ENCODE data around the gene ATXN1. TPM values are rescaled to one million over a fixed set of nuclear protein-coding genes. Genes with fewer than 3 reads are reported as not detected.
"Not testable (repeated sequence)": the region's sequence is repeated elsewhere in the genome, so short reads cannot be mapped to it uniquely, and the experiment has no call there.

ATXN1 gene
- total RNA-seq, 3 donors from 2014 or later = 30.4 to 87.3 (median 50.1) TPM

DNA sequence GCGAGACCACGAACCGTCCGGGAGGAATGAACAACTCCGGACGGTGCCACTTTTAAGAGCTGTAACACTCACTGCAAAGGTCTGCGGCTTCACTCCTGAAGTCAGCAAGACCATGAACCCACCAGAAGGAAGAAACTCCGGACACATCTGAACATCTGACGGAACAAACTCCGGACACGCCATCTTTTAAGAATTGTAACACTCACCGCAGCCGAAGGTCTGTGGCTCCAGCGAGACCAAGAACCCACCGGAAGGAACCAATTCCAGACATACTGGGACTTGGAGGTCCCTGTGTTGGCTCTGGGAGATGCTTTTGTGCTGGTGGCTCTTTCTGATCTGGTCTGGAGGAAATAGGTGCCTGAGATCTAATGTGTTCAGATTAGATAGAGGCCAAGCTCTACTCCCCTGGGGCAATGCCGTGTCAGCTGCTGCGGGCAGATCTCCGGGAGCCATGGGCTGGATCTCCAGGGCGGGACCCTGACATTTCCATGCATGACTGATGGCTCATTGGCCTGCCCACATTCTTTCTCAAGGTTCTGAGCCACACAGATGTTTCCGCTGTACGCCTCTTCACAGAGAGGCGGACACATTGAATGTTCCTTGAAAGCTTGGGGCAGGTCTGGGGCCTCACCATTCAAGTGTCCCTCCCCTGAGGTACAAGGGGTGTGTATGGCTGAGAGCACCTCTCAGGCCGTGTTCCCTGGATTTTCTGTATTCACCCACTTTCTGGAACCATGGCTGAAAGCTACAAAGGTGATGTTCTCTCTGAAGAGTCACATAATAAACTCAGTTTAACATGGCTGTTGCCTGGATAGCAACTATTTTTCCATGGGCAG is 493.6 kb downstream of the ATXN1 start:
- no peak for ATAC-seq
- Histone ChIP-seq H3K4me3 (no peak overlapping the region), H3K9me3 (no peaks in the 10 kb centered on the region), H3K36me3 (ENCODE audit: low read depth) (no peaks in the 10 kb centered on the region), H3K4me1 (ENCODE audit: low read depth) (no peaks in the 10 kb centered on the region)
- intact Hi-C loops (cut with DNase I, micrococcal nuclease) = no loop called here
- DNase-seq = no peak
- no peak for TF ChIP-seq CTCF (IDR thresholded peaks at IDR 0.05)

DNA sequence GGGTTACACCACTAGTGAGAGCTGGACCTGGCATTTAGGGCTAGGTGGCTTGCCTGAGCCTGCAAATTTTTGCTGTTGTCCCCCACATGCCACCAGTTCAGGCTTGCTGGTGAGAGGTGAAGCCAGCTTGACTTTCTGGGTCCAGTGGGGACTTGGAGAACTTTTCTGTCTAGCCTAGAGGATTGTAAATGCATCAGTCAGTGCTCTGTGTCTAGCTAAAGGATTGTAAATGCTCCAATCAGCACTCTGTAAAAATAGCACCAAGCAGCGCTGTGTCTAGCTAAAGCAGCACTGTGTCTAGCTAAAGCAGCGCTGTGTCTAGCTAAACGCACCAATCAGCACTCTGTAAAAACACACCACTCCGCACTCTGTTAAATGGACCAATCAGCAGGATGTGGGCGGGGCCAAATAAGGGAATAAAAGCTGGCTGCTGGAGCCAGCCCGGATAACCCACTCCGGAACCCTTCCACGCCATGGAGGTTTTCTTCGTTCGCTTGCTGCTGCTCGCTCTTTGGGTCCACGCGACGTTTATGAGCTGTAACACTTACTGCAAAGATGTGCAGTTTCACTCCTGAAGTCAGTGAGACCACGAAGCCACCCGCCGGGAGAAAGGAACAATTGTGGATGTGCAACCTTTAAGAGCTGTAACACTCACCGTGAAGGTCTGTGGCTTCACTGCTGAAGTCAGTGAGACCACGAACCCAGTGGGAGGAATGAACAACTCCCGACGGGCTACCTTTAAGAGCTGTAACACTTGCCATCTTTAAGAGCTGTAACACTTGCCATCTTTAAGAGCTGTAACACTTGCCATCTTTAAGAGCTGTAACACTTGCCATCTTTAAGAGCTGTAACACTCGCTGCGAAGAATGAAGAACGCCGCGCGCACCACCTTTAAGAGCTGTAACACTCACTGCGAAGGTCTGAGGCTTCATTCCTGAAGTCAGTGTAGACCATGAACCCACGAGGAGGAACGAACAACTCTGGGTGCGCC is 495.6 kb downstream of the ATXN1 start:
- ATAC-seq (no peak), DNase-seq (no peak)
- H3K4me1 ChIP-seq (ENCODE audit: low read depth) = no peaks in the 10 kb centered on the region
- no peak for TF ChIP-seq CTCF (IDR thresholded peaks at IDR 0.05)
- intact Hi-C loops (cut with DNase I, micrococcal nuclease) = no loop called here
- H3K4me3 ChIP-seq = no peak overlapping the region
- no peaks in the 10 kb centered on the region for H3K36me3 ChIP-seq (ENCODE audit: low read depth)
- no peaks in the 10 kb centered on the region for H3K9me3 ChIP-seq

DNA sequence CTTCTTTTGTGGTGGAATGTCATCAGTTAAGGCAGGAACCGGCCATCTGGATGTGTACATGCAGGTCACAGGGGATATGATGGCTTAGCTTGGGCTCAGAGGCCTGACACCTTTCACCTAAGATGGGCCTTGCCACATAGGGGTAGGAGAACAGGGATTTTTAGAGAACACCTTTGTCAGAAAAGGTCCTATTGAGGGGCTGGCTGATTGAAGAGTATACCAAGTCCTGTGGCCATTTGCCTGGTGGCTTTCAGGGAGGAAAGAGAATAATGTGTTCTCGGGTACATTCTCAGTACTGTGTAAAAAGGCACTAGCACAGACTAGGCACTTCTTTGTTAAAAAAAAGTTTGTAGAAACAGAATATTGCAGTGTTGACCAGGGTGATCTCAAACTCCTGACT is 496.5 kb downstream of the ATXN1 start:
- DNase-seq (no peak), ATAC-seq (no peak)
- intact Hi-C loops (cut with DNase I, micrococcal nuclease) = no loop called here
- no peaks in the 10 kb centered on the region for H3K36me3 ChIP-seq (ENCODE audit: low read depth)
- H3K9me3 ChIP-seq = no peaks in the 10 kb centered on the region
- TF ChIP-seq CTCF (IDR thresholded peaks at IDR 0.05) = no peak
- no peaks in the 10 kb centered on the region for H3K4me1 ChIP-seq (ENCODE audit: low read depth)
- H3K4me3 ChIP-seq = no peak overlapping the region

GRCh38 chr6:16263464-16264099 is 497.7 kb downstream of the ATXN1 start:
- ATAC-seq; DNase-seq; intact Hi-C loops (cut with DNase I, micrococcal nuclease): not testable (repeated sequence)

GRCh38 chr6:16262773-16263172 is 498.5 kb downstream of the ATXN1 start:
- DNase-seq; H3K4me1 ChIP-seq (ENCODE audit: low read depth); ATAC-seq; H3K9me3 ChIP-seq; H3K4me3 ChIP-seq; H3K36me3 ChIP-seq (ENCODE audit: low read depth); intact Hi-C loops (cut with DNase I, micrococcal nuclease): not testable (repeated sequence)

More at GRCh38 chr6:16263464-16264099, 497.7 kb downstream of the ATXN1 start:
- H3K4me3 ChIP-seq; H3K4me1 ChIP-seq (ENCODE audit: low read depth); H3K9me3 ChIP-seq; H3K36me3 ChIP-seq (ENCODE audit: low read depth): not testable (repeated sequence)

DNA sequence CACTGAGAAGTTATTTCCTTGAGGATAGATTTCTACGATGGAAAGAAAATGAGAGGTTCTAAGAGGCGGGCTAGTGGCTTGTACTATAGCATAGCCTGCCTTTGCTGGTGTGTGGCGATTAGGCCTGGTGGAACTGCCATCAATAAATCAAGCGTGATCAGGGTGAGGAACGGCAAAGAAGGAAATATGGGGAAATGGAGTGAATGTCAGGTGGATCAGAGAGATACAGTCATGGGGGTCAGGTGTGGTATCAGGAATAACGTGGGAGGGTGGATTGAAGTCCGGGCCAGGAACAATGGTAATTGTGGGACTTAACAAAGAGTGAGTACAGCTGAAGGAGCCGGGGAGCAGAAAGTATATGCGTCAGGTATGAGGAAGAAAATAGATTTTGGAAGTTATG is 500.7 kb downstream of the ATXN1 start:
- DNase-seq; H3K9me3 ChIP-seq; ATAC-seq; H3K4me3 ChIP-seq; H3K36me3 ChIP-seq (ENCODE audit: low read depth); H3K4me1 ChIP-seq (ENCODE audit: low read depth); intact Hi-C loops (cut with DNase I, micrococcal nuclease): not testable (repeated sequence)

GRCh38 chr6:16259604-16260003 is 501.7 kb downstream of the ATXN1 start:
- DNase-seq; ATAC-seq; H3K36me3 ChIP-seq (ENCODE audit: low read depth); H3K4me1 ChIP-seq (ENCODE audit: low read depth); H3K4me3 ChIP-seq; intact Hi-C loops (cut with DNase I, micrococcal nuclease); H3K9me3 ChIP-seq: not testable (repeated sequence)

Data from mucosa of descending colon (tissue), 3 donors.